ENCODE measurements around the gene DST.
"Not testable (repeated sequence)": the region's sequence is repeated elsewhere in the genome, so short reads cannot be mapped to it uniquely, and the experiment has no call there.

Gene DST

GRCh38 chr6:56570413-56571359 is 72.0 kb downstream of the DST start:
- DNase-seq (ENCODE audit: low spot score) = peak; percentile 73

GRCh38 chr6:56567501-56567900 is 75.2 kb downstream of the DST start:
- no peak for DNase-seq (ENCODE audit: low spot score)

- not testable (repeated sequence) for DNase-seq (ENCODE audit: low spot score)
Observed at GRCh38 chr6:56562730-56563129, 80.0 kb downstream of the DST start.

- no peak for DNase-seq (ENCODE audit: low spot score)
Observed at GRCh38 chr6:56556751-56557540, 85.7 kb downstream of the DST start.

- peak; percentile 43 for DNase-seq (ENCODE audit: low spot score)
Observed at GRCh38 chr6:56555438-56555872, 87.2 kb downstream of the DST start.

- DNase-seq (ENCODE audit: low spot score) = no peak
Observed at GRCh38 chr6:56552187-56553130, 90.2 kb downstream of the DST start.

- no peak for DNase-seq (ENCODE audit: low spot score)
Observed at GRCh38 chr6:56551409-56552120, 91.1 kb downstream of the DST start.

- no peak for DNase-seq (ENCODE audit: low spot score)
Observed at GRCh38 chr6:56550301-56550700, 92.4 kb downstream of the DST start.

GRCh38 chr6:56549014-56549413 is 93.7 kb downstream of the DST start:
- DNase-seq (ENCODE audit: low spot score) = no peak

- DNase-seq (ENCODE audit: low spot score) = no peak
Observed at GRCh38 chr6:56547687-56548086, 95.0 kb downstream of the DST start.

- DNase-seq (ENCODE audit: low spot score) = peak; percentile 95
Observed at GRCh38 chr6:56542364-56543331, 100.0 kb downstream of the DST start.

- DNase-seq (ENCODE audit: low spot score) = peak; percentile 48
Observed at GRCh38 chr6:56541741-56542360, 100.8 kb downstream of the DST start.

- peak; percentile 54 for DNase-seq (ENCODE audit: low spot score)
Observed at GRCh38 chr6:56541030-56541600, 101.6 kb downstream of the DST start.

- peak; percentile 33 for DNase-seq (ENCODE audit: low spot score)
Observed at GRCh38 chr6:56540232-56541029, 102.3 kb downstream of the DST start.

GRCh38 chr6:56539527-56540105 is 103.1 kb downstream of the DST start:
- DNase-seq (ENCODE audit: low spot score) = no peak

- no peak for DNase-seq (ENCODE audit: low spot score)
Observed at GRCh38 chr6:56538851-56539250, 103.8 kb downstream of the DST start.

GRCh38 chr6:56537223-56537770 is 105.4 kb downstream of the DST start:
- DNase-seq (ENCODE audit: low spot score) = no peak

- no peak for DNase-seq (ENCODE audit: low spot score)
Observed at GRCh38 chr6:56536536-56536935, 106.2 kb downstream of the DST start.
